WTC11 (cell line): ENCODE data around the gene NEDD9. TPM values are rescaled to one million over a fixed set of nuclear protein-coding genes. Genes with fewer than 3 reads are reported as not detected.
A peak's percentile ranks its signal among the peaks of the same experiment; 100 is the strongest.

Experiments used
- ATAC-seq: fragments of 200-7000 bp; cut with Tn5 transposase; 2 replicates; pipeline ENCODE4 v1.10.0; 2021; ENCODE audit warnings: mild to moderate bottlenecking, moderate library complexity
- CTCF ChIA-PET: fragments of 300-600 bp; sonication (Branson Sonifier 250); formaldehyde crosslinking; loops from one replicate; lab custom pipeline; 2021; ENCODE audit warnings: antibody characterized with exemption; lab: Charles Lee
- POLR2A ChIA-PET: fragments of 350-600 bp; sonication (Branson Sonifier 250); formaldehyde crosslinking; loops from one replicate; lab custom pipeline; 2021; ENCODE audit warnings: antibody characterized with exemption; lab: Charles Lee
- DNase-seq: peaks from one replicate; pipeline ENCODE4 v3.0.0; 2021; ENCODE audit warnings: low spot score
- H3K27ac Mint-ChIP-seq: 2 replicates; pipeline ENCODE4 v1.8.0; 2021; ENCODE audit warnings: mixed read lengths
- H3K27me3 Mint-ChIP-seq: 2 replicates; pipeline ENCODE4 v1.8.0; 2021; ENCODE audit warnings: low read depth, mild to moderate bottlenecking, moderate library complexity, mixed read lengths
- H3K36me3 Mint-ChIP-seq: 2 replicates; pipeline ENCODE4 v1.8.0; 2021; ENCODE audit warnings: mixed read lengths
- H3K4me1 Mint-ChIP-seq: 2 replicates; pipeline ENCODE4 v1.8.0; 2022; ENCODE audit warnings: mixed read lengths
- H3K4me3 Mint-ChIP-seq: 2 replicates; pipeline ENCODE4 v1.8.0; 2021; ENCODE audit warnings: mild to moderate bottlenecking, moderate library complexity, mixed read lengths
- H3K9me3 Mint-ChIP-seq: 2 replicates; pipeline ENCODE4 v1.8.0; 2021; ENCODE audit warnings: mixed read lengths
- ELF4 ChIP-seq: sonication (generic); formaldehyde crosslinking; IDR thresholded peaks from 2 replicates; pipeline ENCODE4 v1.8.1; 2022; ENCODE audit warnings: low read depth, mild to moderate bottlenecking, moderate library complexity, missing genetic modification reagents
- EMX1 ChIP-seq: fragments of 250-450 bp; sonication (Bioruptor Pico); IDR thresholded peaks from 2 replicates; pipeline ENCODE4 v1.8.0; 2021; ENCODE audit warnings: mild to moderate bottlenecking
- ETV6 ChIP-seq: sonication (generic); formaldehyde crosslinking; IDR thresholded peaks from 2 replicates; pipeline ENCODE4 v1.8.1; 2022; ENCODE audit warnings: mild to moderate bottlenecking, missing genetic modification reagents
- FOXJ3 ChIP-seq: sonication (generic); formaldehyde crosslinking; IDR thresholded peaks from 2 replicates; pipeline ENCODE4 v1.9.0; 2021; ENCODE audit warnings: missing genetic modification reagents, mild to moderate bottlenecking, borderline replicate concordance
- GABPB1 ChIP-seq: sonication (generic); formaldehyde crosslinking; IDR thresholded peaks from 2 replicates; pipeline ENCODE4 v1.8.1; 2023; ENCODE audit warnings: mild to moderate bottlenecking, missing genetic modification reagents
- GRHL2 ChIP-seq: fragments of 250-450 bp; sonication (Bioruptor Pico); IDR thresholded peaks from 2 replicates; pipeline ENCODE4 v1.8.0; 2022; ENCODE audit warnings: mild to moderate bottlenecking, moderate library complexity; ENCODE audit not compliant: insufficient replicate concordance, severe bottlenecking
- IRF2 ChIP-seq: sonication (generic); formaldehyde crosslinking; IDR thresholded peaks from 2 replicates; pipeline ENCODE4 v1.8.0; 2022; ENCODE audit warnings: low read depth, missing genetic modification reagents, borderline replicate concordance
- JAZF1 ChIP-seq: fragments of 250-450 bp; sonication (Bioruptor Pico); IDR thresholded peaks from 2 replicates; pipeline ENCODE4 v1.9.0; 2021; ENCODE audit warnings: moderate library complexity, mild to moderate bottlenecking, inconsistent platforms
- JUN ChIP-seq: sonication (generic); formaldehyde crosslinking; IDR thresholded peaks from 2 replicates; pipeline ENCODE4 v1.8.0; 2023; ENCODE audit warnings: mild to moderate bottlenecking, missing genetic modification reagents
- KAT7 ChIP-seq: sonication (generic); formaldehyde crosslinking; IDR thresholded peaks from 2 replicates; pipeline ENCODE4 v1.8.1; 2023; ENCODE audit warnings: missing genetic modification reagents, mild to moderate bottlenecking, borderline replicate concordance
- MYBL2 ChIP-seq: sonication (generic); formaldehyde crosslinking; IDR thresholded peaks from 2 replicates; pipeline ENCODE4 v1.8.1; 2023; ENCODE audit warnings: mild to moderate bottlenecking, moderate library complexity, missing genetic modification reagents
- NR1H2 ChIP-seq: sonication (generic); formaldehyde crosslinking; IDR thresholded peaks from 2 replicates; pipeline ENCODE4 v1.9.0; 2021; ENCODE audit warnings: mild to moderate bottlenecking, moderate library complexity, missing genetic modification reagents
- SMAD4 ChIP-seq: sonication (generic); formaldehyde crosslinking; IDR thresholded peaks from 2 replicates; pipeline ENCODE4 v1.8.0; 2022; ENCODE audit warnings: mild to moderate bottlenecking, missing genetic modification reagents
- SP1 ChIP-seq: sonication (generic); formaldehyde crosslinking; conservative IDR thresholded peaks from 2 replicates; pipeline ENCODE4 v1.8.1; 2022; ENCODE audit warnings: missing genetic modification reagents
- TCF7 ChIP-seq: sonication (generic); formaldehyde crosslinking; IDR thresholded peaks from 2 replicates; pipeline ENCODE4 v1.8.0; 2022; ENCODE audit warnings: mild to moderate bottlenecking, low read depth, missing genetic modification reagents, moderate library complexity
- TEAD4 ChIP-seq: sonication (generic); formaldehyde crosslinking; IDR thresholded peaks from 2 replicates; pipeline ENCODE4 v1.8.0; 2022; ENCODE audit warnings: mild to moderate bottlenecking, missing genetic modification reagents
- ZBTB21 ChIP-seq: sonication (generic); formaldehyde crosslinking; IDR thresholded peaks from 2 replicates; pipeline ENCODE4 v1.8.1; 2023; ENCODE audit warnings: mild to moderate bottlenecking, missing genetic modification reagents, borderline replicate concordance
- total RNA-seq: library from RNA; stranded (reverse); gene quantifications from 3 replicates; pipeline ENCODE4 v1.2.3, GENCODE V29; 2021
- TF ChIP-seq, protein P1 (sequence below): fragments of 250-450 bp; sonication (Bioruptor Pico); IDR thresholded peaks from 2 replicates; pipeline ENCODE4 v1.9.0; 2021; ENCODE audit warnings: mild to moderate bottlenecking
- TF ChIP-seq, protein P2 (sequence below): sonication (generic); formaldehyde crosslinking; IDR thresholded peaks from 2 replicates; pipeline ENCODE4 v1.8.1; 2022; ENCODE audit warnings: low read depth, mild to moderate bottlenecking, moderate library complexity, missing genetic modification reagents, borderline replicate concordance
- TF ChIP-seq, protein P3 (sequence below): sonication (generic); formaldehyde crosslinking; IDR thresholded peaks from 2 replicates; pipeline ENCODE4 v1.8.1; 2023; ENCODE audit warnings: mild to moderate bottlenecking, missing genetic modification reagents, borderline replicate concordance
- TF ChIP-seq, protein P4 (sequence below): fragments of 200-600 bp; IDR thresholded peaks from 2 replicates; pipeline ENCODE4 v1.8.0; 2022; ENCODE audit warnings: antibody characterized with exemption

The NEDD9 gene
- total RNA-seq, 1 experiment from 2014 or later, result 9.8 TPM

DNA sequence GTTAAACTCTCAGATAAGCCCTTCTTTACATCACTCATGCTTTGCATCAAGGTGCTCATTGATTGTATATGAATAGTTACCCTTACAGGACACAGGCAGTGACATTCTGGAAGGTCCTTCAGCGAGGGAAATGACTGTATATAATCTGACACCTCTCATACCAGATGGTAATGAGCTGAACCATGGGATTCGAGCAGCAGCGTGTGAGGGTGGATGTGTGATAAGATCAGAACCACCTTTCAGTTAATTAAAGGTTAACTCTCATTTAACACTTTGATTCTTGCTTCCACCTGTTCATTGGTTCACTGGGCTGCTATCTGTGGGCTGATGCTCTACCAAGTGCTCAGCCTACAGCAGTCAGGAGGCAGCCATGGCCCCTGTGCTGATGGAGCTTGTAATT, 24.2 kb downstream of the NEDD9 start:
- no peak overlapping the region for H3K4me3 Mint-ChIP-seq
- ChIA-PET POLR2A (no interaction called here), CTCF (no interaction called here)
- H3K9me3 Mint-ChIP-seq, result no peaks in the 10 kb centered on the region
- no peak overlapping the region for H3K27ac Mint-ChIP-seq
- TF ChIP-seq, protein P1, sequence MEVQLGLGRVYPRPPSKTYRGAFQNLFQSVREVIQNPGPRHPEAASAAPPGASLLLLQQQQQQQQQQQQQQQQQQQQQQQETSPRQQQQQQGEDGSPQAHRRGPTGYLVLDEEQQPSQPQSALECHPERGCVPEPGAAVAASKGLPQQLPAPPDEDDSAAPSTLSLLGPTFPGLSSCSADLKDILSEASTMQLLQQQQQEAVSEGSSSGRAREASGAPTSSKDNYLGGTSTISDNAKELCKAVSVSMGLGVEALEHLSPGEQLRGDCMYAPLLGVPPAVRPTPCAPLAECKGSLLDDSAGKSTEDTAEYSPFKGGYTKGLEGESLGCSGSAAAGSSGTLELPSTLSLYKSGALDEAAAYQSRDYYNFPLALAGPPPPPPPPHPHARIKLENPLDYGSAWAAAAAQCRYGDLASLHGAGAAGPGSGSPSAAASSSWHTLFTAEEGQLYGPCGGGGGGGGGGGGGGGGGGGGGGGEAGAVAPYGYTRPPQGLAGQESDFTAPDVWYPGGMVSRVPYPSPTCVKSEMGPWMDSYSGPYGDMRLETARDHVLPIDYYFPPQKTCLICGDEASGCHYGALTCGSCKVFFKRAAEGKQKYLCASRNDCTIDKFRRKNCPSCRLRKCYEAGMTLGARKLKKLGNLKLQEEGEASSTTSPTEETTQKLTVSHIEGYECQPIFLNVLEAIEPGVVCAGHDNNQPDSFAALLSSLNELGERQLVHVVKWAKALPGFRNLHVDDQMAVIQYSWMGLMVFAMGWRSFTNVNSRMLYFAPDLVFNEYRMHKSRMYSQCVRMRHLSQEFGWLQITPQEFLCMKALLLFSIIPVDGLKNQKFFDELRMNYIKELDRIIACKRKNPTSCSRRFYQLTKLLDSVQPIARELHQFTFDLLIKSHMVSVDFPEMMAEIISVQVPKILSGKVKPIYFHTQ (CRISPR knock-in tag), result no peak
- no peak for TF ChIP-seq TCF7 (CRISPR knock-in tag)
- TF ChIP-seq ELF4 (CRISPR knock-in tag), result no peak
- no peak for TF ChIP-seq IRF2
- TF ChIP-seq GRHL2 (CRISPR knock-in tag), result no peak
- TF ChIP-seq FOXJ3 (CRISPR knock-in tag), result no peak
- TF ChIP-seq, protein P2, sequence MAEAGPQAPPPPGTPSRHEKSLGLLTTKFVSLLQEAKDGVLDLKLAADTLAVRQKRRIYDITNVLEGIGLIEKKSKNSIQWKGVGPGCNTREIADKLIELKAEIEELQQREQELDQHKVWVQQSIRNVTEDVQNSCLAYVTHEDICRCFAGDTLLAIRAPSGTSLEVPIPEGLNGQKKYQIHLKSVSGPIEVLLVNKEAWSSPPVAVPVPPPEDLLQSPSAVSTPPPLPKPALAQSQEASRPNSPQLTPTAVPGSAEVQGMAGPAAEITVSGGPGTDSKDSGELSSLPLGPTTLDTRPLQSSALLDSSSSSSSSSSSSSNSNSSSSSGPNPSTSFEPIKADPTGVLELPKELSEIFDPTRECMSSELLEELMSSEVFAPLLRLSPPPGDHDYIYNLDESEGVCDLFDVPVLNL, result no peak
- no peak for TF ChIP-seq SMAD4 (CRISPR knock-in tag)
- peaks cover 8% of the 10 kb centered on the region; the same call in 1 of the 2 replicates for H3K36me3 Mint-ChIP-seq
- ATAC-seq (no peak), DNase-seq (no peak)
- peaks cover 61% of the 10 kb centered on the region for H3K4me1 Mint-ChIP-seq
- no peaks in the 10 kb centered on the region for H3K27me3 Mint-ChIP-seq

DNA sequence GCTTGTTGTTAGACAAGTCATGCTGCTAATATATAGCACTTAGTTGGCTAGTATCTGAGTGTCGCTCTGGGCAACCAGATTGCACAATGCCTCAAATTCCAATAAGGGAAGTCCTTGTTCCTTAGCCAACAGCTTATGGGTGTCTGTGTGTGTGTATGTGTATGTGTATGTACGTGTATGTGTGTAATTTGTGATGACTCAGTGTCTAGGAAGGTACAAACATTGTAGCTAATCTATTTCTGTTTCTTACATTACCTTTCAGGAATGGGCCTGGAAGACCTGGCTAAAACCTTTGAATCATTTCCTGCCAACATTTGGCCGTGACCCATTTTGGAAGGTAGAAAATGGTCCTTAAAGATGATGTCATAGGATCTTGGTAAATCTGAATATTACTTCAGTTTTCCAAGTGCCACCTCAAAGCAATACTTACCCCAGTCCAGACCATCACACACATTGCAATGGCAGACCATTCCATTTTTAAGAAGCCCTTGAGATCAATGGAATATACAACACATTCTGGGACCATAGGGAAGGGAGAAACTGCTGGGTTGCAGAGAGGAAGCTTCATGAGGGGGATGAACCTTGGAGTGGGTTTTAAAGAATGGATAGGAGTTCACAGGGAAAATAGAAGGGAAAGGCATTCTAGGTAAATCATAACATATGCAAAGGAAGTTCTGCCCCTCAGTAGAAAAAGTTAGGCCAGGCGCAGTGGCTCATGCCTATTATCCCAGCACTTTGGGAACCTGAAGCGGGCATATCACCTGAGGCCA, 25.1 kb downstream of the NEDD9 start:
- ChIA-PET CTCF (interaction anchor here (1.1 kb wide), 1 partner anchor 35 kb away, joined by 3 read pairs; no protein-coding TSS in a partner anchor), POLR2A (no interaction called here)
- Mint-ChIP-seq H3K9me3 (no peaks in the 10 kb centered on the region), H3K4me3 (no peak overlapping the region), H3K27me3 (no peaks in the 10 kb centered on the region), H3K4me1 (peaks cover 70% of the 10 kb centered on the region), H3K36me3 (0 out of 2 replicates have a peak, but pooled peaks cover 3% of the 10 kb centered on the region), H3K27ac (no peak overlapping the region; the same call in 1 of the 2 replicates)
- ATAC-seq (no peak), DNase-seq (no peak)
- peak; percentile 89 for TF ChIP-seq GABPB1
- no peak for TF ChIP-seq EMX1 (CRISPR knock-in tag)

DNA sequence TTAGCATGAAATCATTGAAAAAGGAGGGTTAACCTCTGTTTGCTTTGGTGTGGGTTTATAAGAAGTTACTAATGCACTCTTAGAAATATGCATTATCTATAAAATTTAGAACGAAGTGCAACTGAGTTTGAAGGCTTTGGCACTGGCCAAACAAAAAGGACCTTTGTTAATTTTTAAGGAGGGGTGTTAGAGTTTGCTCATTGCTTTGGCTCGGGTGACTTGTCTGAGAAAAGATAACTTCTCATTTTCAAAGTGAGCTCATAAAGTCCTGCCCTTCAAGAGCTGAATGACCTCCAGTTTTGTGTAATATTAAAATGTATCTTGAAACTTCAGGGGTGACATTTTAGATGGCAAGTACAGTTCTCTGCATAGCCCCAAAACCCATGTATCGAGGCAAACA, 25.9 kb downstream of the NEDD9 start:
- H3K4me1 Mint-ChIP-seq, result peaks cover 71% of the 10 kb centered on the region
- H3K27me3 Mint-ChIP-seq, result no peaks in the 10 kb centered on the region
- H3K4me3 Mint-ChIP-seq, result no peak overlapping the region
- no peak for ATAC-seq
- H3K9me3 Mint-ChIP-seq, result no peaks in the 10 kb centered on the region
- no peak overlapping the region for H3K27ac Mint-ChIP-seq
- no peak for DNase-seq
- POLR2A ChIA-PET, result no interaction called here
- H3K36me3 Mint-ChIP-seq, result 0 out of 2 replicates have a peak, but pooled peaks cover 3% of the 10 kb centered on the region
- CTCF ChIA-PET, result interaction anchor here (1.1 kb wide), 1 partner anchor 35 kb away, joined by 3 read pairs; no protein-coding TSS in a partner anchor
- TF ChIP-seq, protein P3, sequence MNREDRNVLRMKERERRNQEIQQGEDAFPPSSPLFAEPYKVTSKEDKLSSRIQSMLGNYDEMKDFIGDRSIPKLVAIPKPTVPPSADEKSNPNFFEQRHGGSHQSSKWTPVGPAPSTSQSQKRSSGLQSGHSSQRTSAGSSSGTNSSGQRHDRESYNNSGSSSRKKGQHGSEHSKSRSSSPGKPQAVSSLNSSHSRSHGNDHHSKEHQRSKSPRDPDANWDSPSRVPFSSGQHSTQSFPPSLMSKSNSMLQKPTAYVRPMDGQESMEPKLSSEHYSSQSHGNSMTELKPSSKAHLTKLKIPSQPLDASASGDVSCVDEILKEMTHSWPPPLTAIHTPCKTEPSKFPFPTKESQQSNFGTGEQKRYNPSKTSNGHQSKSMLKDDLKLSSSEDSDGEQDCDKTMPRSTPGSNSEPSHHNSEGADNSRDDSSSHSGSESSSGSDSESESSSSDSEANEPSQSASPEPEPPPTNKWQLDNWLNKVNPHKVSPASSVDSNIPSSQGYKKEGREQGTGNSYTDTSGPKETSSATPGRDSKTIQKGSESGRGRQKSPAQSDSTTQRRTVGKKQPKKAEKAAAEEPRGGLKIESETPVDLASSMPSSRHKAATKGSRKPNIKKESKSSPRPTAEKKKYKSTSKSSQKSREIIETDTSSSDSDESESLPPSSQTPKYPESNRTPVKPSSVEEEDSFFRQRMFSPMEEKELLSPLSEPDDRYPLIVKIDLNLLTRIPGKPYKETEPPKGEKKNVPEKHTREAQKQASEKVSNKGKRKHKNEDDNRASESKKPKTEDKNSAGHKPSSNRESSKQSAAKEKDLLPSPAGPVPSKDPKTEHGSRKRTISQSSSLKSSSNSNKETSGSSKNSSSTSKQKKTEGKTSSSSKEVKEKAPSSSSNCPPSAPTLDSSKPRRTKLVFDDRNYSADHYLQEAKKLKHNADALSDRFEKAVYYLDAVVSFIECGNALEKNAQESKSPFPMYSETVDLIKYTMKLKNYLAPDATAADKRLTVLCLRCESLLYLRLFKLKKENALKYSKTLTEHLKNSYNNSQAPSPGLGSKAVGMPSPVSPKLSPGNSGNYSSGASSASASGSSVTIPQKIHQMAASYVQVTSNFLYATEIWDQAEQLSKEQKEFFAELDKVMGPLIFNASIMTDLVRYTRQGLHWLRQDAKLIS (CRISPR knock-in tag), result no peak
- TF ChIP-seq NR1H2 (no peak), SP1 (no peak), JUN (no peak), KAT7 (CRISPR knock-in tag) (no peak), MYBL2 (CRISPR knock-in tag) (no peak), ETV6 (no peak), TEAD4 (CRISPR knock-in tag) (no peak), IRF2 (no peak), JAZF1 (CRISPR knock-in tag) (no peak), ZBTB21 (CRISPR knock-in tag) (no peak)
- TF ChIP-seq, protein P4, sequence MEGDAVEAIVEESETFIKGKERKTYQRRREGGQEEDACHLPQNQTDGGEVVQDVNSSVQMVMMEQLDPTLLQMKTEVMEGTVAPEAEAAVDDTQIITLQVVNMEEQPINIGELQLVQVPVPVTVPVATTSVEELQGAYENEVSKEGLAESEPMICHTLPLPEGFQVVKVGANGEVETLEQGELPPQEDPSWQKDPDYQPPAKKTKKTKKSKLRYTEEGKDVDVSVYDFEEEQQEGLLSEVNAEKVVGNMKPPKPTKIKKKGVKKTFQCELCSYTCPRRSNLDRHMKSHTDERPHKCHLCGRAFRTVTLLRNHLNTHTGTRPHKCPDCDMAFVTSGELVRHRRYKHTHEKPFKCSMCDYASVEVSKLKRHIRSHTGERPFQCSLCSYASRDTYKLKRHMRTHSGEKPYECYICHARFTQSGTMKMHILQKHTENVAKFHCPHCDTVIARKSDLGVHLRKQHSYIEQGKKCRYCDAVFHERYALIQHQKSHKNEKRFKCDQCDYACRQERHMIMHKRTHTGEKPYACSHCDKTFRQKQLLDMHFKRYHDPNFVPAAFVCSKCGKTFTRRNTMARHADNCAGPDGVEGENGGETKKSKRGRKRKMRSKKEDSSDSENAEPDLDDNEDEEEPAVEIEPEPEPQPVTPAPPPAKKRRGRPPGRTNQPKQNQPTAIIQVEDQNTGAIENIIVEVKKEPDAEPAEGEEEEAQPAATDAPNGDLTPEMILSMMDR, result no peak
